ENCODE data around the gene ZRANB1. TPM values are rescaled to one million over a fixed set of nuclear protein-coding genes. Genes with fewer than 3 reads are reported as not detected.

Gene ZRANB1
- total and polyA plus RNA-seq, 2 of the 4 experiments (the other 2 are of a cell fraction) = 11.2 to 24.7 TPM

DNA sequence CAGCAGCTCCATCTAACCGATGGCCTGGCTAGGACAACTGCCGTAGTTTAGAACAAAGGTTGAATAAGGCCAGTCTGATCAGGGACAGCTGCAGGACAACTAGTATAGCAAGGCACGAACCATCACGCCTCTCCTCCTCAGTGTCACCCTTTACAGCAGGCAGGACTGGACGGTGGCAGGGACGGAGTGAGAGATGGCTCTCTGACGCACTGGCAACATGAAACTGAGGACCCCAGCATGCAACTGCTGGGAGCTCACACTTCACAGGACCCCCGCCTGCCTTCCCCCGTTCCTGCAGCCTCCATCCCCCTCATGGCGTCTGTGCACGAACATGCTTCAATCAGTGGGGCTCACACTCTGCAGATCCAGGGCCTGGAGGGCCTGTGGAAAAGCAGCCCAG, 53.7 kb downstream of the ZRANB1 start (continued):
- TF ChIP-seq, protein P1, sequence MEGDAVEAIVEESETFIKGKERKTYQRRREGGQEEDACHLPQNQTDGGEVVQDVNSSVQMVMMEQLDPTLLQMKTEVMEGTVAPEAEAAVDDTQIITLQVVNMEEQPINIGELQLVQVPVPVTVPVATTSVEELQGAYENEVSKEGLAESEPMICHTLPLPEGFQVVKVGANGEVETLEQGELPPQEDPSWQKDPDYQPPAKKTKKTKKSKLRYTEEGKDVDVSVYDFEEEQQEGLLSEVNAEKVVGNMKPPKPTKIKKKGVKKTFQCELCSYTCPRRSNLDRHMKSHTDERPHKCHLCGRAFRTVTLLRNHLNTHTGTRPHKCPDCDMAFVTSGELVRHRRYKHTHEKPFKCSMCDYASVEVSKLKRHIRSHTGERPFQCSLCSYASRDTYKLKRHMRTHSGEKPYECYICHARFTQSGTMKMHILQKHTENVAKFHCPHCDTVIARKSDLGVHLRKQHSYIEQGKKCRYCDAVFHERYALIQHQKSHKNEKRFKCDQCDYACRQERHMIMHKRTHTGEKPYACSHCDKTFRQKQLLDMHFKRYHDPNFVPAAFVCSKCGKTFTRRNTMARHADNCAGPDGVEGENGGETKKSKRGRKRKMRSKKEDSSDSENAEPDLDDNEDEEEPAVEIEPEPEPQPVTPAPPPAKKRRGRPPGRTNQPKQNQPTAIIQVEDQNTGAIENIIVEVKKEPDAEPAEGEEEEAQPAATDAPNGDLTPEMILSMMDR (conservative IDR thresholded peaks at IDR 0.05; ENCODE audit: low read depth, low read length) = no peak
- TF ChIP-seq BHLHE40 (IDR thresholded peaks at IDR 0.05; ENCODE audit: low read depth, low read length) (no peak), RCOR1 (IDR thresholded peaks at IDR 0.05; ENCODE audit: insufficient replicate concordance, low read length) (no peak), NFE2L2 (IDR thresholded peaks at IDR 0.05; ENCODE audit: low read depth, low read length) (no peak), MAZ (IDR thresholded peaks at IDR 0.05; ENCODE audit: borderline replicate concordance, low read depth, low read length) (no peak), MAFK (IDR thresholded peaks at IDR 0.05; ENCODE audit: low read depth, low read length) (no peak), POLR2A (IDR thresholded peaks at IDR 0.05; ENCODE audit: low read depth, low read length) (no peak)

Measured in IMR-90 (cell line).